Right lobe of liver (tissue), 6 donors: ENCODE data around the gene SLC12A3. TPM values are rescaled to one million over a fixed set of nuclear protein-coding genes. Genes with fewer than 3 reads are reported as not detected.
A peak's percentile ranks its signal among the peaks of the same experiment; 100 is the strongest.

Source experiments
- ATAC-seq, 4 donors: fragments of 200-7000 bp; cut with Tn5 transposase; one replicate each; pipeline ENCODE4 v1.9.1; 2020; ENCODE audit warnings: mild to moderate bottlenecking in 4 of 4, moderate library complexity in 4 of 4
- DNase-seq, 3 donors: peaks; one replicate each; pipeline ENCODE4 v3.0.0-alpha.2; 2020
- H3K27ac ChIP-seq, 3 donors: fragments of 200-600 bp; one replicate each; pipeline ENCODE4 v1.8.0; 2022
- H3K27me3 ChIP-seq, 2 donors: fragments of 200-600 bp; one replicate each; pipeline ENCODE4 v1.8.0; 2022
- H3K36me3 ChIP-seq, 4 donors: fragments of 200-600 bp; sonication (generic) in 1 of 4; one replicate each; pipeline versions ENCODE4 v1.5.1 to v1.8.0; 2017 to 2022; ENCODE audit warnings: control low read depth in 1 of 4
- H3K4me1 ChIP-seq, 4 donors: fragments of 200-600 bp; sonication (generic) in 1 of 4; one replicate each; pipeline versions ENCODE4 v1.5.1 to v1.8.0; 2017 to 2022; ENCODE audit warnings: control low read depth in 1 of 4
- H3K4me3 ChIP-seq, 3 donors: fragments of 200-600 bp; one replicate each; pipeline ENCODE4 v1.8.0; 2022
- H3K9me3 ChIP-seq, 4 donors: fragments of 200-600 bp; sonication (generic) in 1 of 4; one replicate each; pipeline versions ENCODE4 v1.5.1 to v1.8.0; 2017 to 2022; ENCODE audit warnings: control low read depth in 1 of 4
- CTCF ChIP-seq, 4 donors: fragments of 200-600 bp in 3 of 4; fragments of 450-650 bp in 1 of 4; IDR thresholded peaks; one replicate each; pipeline versions ENCODE4 v1.5.1 to v1.8.0; 2016 to 2022; ENCODE audit warnings: antibody characterized with exemption in 4 of 4, mild to moderate bottlenecking in 2 of 4
- POLR2A ChIP-seq: fragments of 450-650 bp; IDR thresholded peaks from one replicate; pipeline ENCODE4 v1.6.1; 2017; ENCODE audit warnings: antibody characterized with exemption, mild to moderate bottlenecking
- WGBS: methylation state at CpG from one replicate; pipeline ENCODE4 v1.1.6; 2018; ENCODE audit warnings: low coverage, low lambda C conversion rate; ENCODE audit not compliant: insufficient coverage; ENCODE audit errors: missing lambda C conversion rate; 5-methylcytosine and 5-hydroxymethylcytosine counted together
- intact Hi-C, 2 donors: fragments of 100-400 bp; cut with DNase I; formaldehyde crosslinking; loops; one replicate each; pipeline versions ENCODE4 v1.11.2 to v1.14.1; 2022
- total RNA-seq, 6 experiments: library from RNA; depleted of rRNA in 2 of 6; stranded (reverse); fragments of >200 nt in 2 of 6; fragmentation: NEBNext Ultra II Directional in 3 of 6; extraction: Animal tissue kit (Norgen Biotek cat#: 25700) in 3 of 6; gene quantifications; one replicate each; pipeline versions ENCODE4 v1.1.0 to v1.2.4, GENCODE V29; 2016 to 2023
- donor health status: DM: no; HTN: yes; CAD: no.
- donor health status: DM: no; HTN: no; CAD: no.
- donor health status: DM: no; HTN: no; CAD: no.
- donor health status: DM: no; HTN: yes; CAD: no.
- donor health status: DM: no; HTN: yes; CAD: no.

SLC12A3 gene
- total RNA-seq, 6 experiments from 2014 or later: not detected

GRCh38 chr16:56848955-56849689 is 15.9 kb upstream of the SLC12A3 start:
- H3K27ac ChIP-seq: peak overlapping the region in 1 of 3 donors; percentile 27
- no peak overlapping the region for H3K4me3 ChIP-seq
- peaks cover 0 to 27% (median 0%) of the 10 kb centered on the region in 4 donors for H3K4me1 ChIP-seq
- TF ChIP-seq CTCF (IDR thresholded peaks at IDR 0.05) (no peak), POLR2A (no peak)
- intact Hi-C loops: no loop called here
- ATAC-seq: no peak
- DNase-seq: peak in 1 of 3 donors; percentile 16
- H3K27me3 ChIP-seq: no peaks in the 10 kb centered on the region
- H3K36me3 ChIP-seq: peaks cover 0 to 1% (median 0%) of the 10 kb centered on the region in 4 donors
- WGBS: 70% methylated on average over 6 of the region's 7 CpGs
- no peaks in the 10 kb centered on the region for H3K9me3 ChIP-seq

GRCh38 chr16:56849690-56850680 is 15.0 kb upstream of the SLC12A3 start:
- TF ChIP-seq CTCF (IDR thresholded peaks at IDR 0.05) (no peak), POLR2A (no peak)
- WGBS: 68% methylated on average over 6 of the region's 11 CpGs
- Histone ChIP-seq H3K4me3 (no peak overlapping the region), H3K4me1 (peaks cover 0 to 27% (median 0%) of the 10 kb centered on the region in 4 donors), H3K36me3 (no peaks in the 10 kb centered on the region), H3K9me3 (no peaks in the 10 kb centered on the region), H3K27me3 (no peaks in the 10 kb centered on the region), H3K27ac (peak overlapping the region in 2 of 3 donors; percentile 21 to 27)
- intact Hi-C loops: no loop called here
- DNase-seq: peak in 2 of 3 donors; percentile 14 to 21
- ATAC-seq: peak in 2 of 4 donors; percentile 35 to 60

- TF ChIP-seq POLR2A (no peak), CTCF (IDR thresholded peaks at IDR 0.05) (peak in 3 of 4 donors; percentile 18 to 33 (median 22))
- Histone ChIP-seq H3K27ac (no peak overlapping the region), H3K4me3 (no peak overlapping the region), H3K36me3 (no peaks in the 10 kb centered on the region), H3K27me3 (no peaks in the 10 kb centered on the region), H3K9me3 (no peaks in the 10 kb centered on the region), H3K4me1 (peaks cover 0 to 31% (median 0%) of the 10 kb centered on the region in 4 donors)
- intact Hi-C loops: no loop called here
- ATAC-seq (no peak), DNase-seq (peak in 1 of 3 donors; percentile 11)
- WGBS: 46% methylated on average over 6 of the region's 8 CpGs
These were observed 13.2 kb upstream of the SLC12A3 start for GRCh38 chr16:56851671-56852400.

GRCh38 chr16:56852401-56852730 is 12.6 kb upstream of the SLC12A3 start:
- intact Hi-C loops: no loop called here

More at GRCh38 chr16:56852401-56852730, 12.6 kb upstream of the SLC12A3 start:
- WGBS: 75% methylated on average over 2 of the region's 3 CpGs
- Histone ChIP-seq H3K27ac (no peak overlapping the region), H3K27me3 (no peaks in the 10 kb centered on the region), H3K4me3 (no peak overlapping the region), H3K4me1 (peaks cover 0 to 36% (median 0%) of the 10 kb centered on the region in 4 donors), H3K36me3 (no peaks in the 10 kb centered on the region), H3K9me3 (no peaks in the 10 kb centered on the region)
- TF ChIP-seq CTCF (IDR thresholded peaks at IDR 0.05): no peak
- no peak for TF ChIP-seq POLR2A
- ATAC-seq: no peak
- DNase-seq: peak in 1 of 3 donors; percentile 10
